HFF-Myc (cell line): Measurements from ENCODE around the gene UBE2QL1.

Experiments used
- DNase-seq: peaks from one replicate; pipeline ENCODE4 v3.0.0-alpha.2; 2011; ENCODE audit warnings: low read depth; ENCODE audit errors: extremely low read depth
- H3K4me3 ChIP-seq: replicated peaks from 2 replicates; pipeline ENCODE4 v1.5.1; 2011; ENCODE audit warnings: low read depth, mild to moderate bottlenecking, control low read depth, low read length
- TF ChIP-seq, protein P1 (sequence below): IDR thresholded peaks from 2 replicates; pipeline ENCODE4 v1.5.1; 2012; ENCODE audit warnings: mild to moderate bottlenecking, low read depth, low read length, control low read depth; ENCODE audit errors: missing control alignments

The UBE2QL1 gene

DNA sequence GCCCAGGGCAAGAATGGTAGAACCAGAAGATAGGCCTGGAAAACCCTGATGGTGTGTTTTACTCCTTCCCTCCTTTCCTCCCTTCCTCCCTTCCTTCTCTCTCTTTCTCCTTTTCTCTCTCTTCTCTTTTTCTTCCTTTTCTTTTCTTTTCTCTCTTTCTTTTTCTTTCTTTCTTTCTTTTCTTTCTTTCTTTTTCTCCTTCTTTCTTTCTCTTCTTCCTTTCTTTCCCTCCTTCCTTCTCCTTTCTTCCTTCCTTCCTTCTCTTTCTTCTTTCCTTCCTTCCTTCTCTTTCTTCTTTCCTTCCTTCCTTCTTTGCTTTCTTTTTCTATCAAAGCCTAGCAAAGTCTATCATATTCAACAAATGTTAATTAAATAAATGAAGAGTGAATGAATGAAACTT, 24.0 kb upstream of the UBE2QL1 start:
- no peak overlapping the region for H3K4me3 ChIP-seq
- DNase-seq, result no peak
- TF ChIP-seq, protein P1, sequence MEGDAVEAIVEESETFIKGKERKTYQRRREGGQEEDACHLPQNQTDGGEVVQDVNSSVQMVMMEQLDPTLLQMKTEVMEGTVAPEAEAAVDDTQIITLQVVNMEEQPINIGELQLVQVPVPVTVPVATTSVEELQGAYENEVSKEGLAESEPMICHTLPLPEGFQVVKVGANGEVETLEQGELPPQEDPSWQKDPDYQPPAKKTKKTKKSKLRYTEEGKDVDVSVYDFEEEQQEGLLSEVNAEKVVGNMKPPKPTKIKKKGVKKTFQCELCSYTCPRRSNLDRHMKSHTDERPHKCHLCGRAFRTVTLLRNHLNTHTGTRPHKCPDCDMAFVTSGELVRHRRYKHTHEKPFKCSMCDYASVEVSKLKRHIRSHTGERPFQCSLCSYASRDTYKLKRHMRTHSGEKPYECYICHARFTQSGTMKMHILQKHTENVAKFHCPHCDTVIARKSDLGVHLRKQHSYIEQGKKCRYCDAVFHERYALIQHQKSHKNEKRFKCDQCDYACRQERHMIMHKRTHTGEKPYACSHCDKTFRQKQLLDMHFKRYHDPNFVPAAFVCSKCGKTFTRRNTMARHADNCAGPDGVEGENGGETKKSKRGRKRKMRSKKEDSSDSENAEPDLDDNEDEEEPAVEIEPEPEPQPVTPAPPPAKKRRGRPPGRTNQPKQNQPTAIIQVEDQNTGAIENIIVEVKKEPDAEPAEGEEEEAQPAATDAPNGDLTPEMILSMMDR, result no peak

DNA sequence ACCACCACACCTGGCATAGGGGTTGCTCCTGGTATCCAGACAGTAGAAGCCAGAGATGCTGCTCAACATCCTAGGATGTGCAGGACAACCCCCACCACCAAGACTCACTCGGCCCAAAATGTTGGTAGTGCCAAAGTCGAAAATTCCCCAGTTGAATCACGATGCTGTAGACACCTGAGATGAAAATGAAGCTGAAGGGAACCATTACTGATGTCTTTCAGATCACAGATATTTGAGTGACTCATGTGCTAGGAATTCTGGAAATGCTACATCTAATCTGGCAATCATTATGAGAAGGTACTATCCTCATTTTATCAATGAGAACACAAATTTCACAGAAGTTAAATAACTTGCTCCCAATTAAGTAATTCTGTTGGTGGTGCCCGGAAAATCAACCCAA, 21.0 kb upstream of the UBE2QL1 start:
- TF ChIP-seq, protein P1, result no peak
- no peak overlapping the region for H3K4me3 ChIP-seq
- DNase-seq, result no peak

DNA sequence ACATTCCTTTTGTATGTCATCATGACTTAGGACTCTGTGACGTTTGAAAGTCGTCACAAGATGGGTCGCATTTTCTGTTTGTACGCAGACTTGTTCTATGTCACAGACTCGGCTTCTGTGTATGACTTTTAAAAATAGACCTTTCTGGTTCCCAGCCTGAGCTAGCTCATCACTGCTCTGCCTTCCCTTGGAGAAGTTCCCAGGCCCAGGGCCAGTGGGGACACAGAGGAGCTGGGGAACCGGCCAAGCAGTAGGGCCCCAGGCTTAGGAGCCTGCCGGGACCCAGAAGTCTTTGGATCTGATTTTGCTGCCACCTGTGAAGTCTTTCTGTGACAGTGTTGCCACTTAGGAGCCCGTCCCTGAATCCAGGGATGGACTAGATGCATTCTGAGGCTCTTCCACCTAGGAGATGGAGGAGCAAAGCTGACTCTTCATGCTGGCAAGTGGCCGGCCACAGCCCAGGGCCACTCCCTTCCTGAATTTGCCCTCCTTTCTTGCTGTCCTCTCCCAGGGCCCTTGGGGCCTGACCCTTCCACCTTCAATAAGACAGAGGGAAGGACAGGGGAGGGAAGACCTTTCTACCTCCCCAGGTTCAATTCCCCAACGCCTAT, 18.1 kb upstream of the UBE2QL1 start:
- TF ChIP-seq, protein P1, result no peak
- no peak overlapping the region for H3K4me3 ChIP-seq
- DNase-seq, result no peak

DNA sequence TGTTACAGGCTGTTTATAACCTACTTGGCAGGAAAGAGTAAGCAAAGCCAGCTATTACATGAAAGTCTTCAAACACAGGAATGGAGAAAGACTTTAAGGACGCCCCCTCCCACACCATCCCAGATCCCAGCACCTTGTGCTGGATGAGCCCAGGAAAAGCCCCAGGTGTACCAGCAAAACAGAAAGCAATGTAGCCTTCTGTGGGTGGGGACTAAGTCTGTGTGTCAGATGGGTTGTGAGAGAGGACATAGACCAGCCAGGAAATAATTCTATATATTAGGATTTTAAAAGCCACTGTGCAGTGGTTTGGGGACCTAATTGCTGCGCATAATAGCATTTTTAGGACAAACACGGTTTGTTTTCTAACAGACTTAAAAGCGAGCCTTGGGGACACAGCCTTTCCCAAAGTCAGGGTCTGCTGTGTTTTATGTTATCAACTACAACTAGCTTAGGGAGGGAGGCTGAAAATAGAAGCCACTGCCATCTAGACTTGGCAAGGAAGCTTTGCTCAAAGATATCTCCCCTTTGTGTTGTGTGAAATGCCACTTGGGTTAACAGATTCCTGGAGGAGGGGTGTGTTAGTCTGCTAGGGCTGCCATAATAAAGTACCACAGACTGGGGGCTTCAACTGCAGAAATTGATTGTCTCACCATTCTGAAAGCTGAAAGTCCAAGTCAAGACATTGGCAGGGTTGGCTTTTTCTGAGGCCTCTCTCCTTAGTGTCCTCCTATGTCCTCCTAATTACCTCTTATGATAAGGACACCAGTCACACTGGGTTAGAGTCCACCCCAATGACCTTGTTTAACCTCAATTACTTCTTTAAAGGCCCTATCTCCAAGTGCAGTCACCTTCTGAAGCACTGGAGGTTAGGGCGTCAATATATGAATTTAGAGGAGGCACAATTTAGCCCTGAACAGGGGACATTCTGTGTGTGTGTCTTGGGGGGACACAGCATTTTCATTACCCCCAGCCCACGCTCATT, 17.2 kb upstream of the UBE2QL1 start:
- no peak overlapping the region for H3K4me3 ChIP-seq
- DNase-seq, result no peak
- TF ChIP-seq, protein P1, result no peak

DNA sequence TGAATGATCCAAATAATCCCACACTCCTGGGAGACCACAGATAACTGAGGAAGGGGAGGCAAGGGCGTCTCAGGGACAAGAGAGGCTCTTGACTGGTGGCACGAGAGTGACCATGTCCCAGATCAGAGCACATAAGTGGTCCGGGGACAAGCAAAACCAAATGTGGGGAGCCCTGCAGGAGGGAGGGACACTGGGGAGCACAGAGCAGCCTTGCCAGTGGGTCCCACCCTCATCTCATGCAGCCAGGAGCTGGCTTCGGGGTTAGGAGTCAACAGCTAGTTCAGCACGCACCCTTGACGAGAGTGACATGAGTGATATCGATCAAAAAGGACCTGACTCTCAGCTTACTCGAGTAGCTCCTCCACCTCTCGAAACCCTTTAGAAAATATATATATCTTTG, 16.5 kb upstream of the UBE2QL1 start:
- TF ChIP-seq, protein P1, result no peak
- DNase-seq, result no peak
- H3K4me3 ChIP-seq, result no peak overlapping the region

DNA sequence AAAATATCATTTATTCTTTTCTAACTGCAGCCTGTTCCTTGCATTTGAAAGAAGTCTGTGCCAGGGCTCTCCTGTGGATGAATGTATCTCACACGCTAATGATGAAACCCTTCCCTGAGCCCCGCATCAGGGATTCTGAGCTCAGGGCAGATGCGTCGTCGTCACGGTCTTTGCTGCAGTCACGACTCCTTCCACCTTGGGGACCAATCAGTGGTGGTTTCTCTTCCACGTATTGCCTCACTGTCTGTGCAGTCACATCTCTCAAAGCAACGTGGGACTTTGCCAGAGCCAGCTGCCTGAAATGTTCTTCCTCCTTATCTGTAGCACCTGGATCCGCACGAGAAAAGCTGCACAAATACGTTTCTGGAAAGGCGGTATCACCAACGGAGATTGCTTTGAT, 13.9 kb upstream of the UBE2QL1 start:
- DNase-seq, result no peak
- no peak overlapping the region for H3K4me3 ChIP-seq
- TF ChIP-seq, protein P1, result no peak
